ENCODE measurements around the gene C3orf22. TPM values are rescaled to one million over a fixed set of nuclear protein-coding genes. Genes with fewer than 3 reads are reported as not detected.

Gene C3orf22
- total RNA-seq, 1 donor = not detected

DNA sequence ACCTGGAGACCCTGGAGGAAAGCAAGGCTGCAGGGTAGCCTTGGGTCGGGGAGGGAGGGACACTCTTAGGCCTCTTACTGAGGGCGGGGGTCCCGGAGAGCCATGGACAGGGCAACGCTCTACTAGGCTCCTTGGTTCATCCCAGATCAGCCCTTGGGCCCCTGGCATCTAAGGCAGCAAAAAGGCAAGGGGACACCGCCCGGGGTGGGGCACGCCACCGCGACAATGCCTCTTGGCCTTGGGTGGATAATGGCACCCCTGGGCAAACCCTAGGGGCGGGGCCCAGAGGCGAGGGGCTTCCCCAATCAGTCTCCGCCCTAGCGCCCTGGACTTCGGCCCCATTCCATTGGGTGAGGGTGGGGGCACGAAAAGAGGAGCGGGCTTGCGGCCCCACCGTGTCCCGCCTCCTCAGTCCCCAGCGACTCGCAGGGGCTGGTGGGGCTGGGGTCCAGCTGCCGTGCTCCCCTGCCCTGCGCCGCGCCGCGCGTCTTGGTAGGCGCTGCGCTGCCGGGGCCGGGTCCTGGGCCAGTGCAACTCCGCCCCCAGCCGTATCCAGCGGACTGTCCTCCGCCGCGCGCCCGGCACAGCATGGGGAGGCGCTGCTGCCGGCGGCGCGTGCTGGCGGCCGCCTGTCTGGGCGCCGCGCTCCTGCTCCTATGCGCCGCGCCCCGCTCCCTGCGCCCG is 34.8 kb downstream of the C3orf22 start, which contains the start of gene CHST13:
CHST13 (plus strand) TSS at position 411 of the 684 bp plus-strand sequence; CDS start at position 589, 178 bp downstream.
- no peak for TF ChIP-seq CTCF (IDR thresholded peaks at IDR 0.05; ENCODE audit: insufficient read depth, low read depth, low read length)
- DNase-seq (ENCODE audit: low read depth) = peak; percentile 49
- peak within 1 kb of the TSS; percentile 48 for H3K4me3 ChIP-seq (ENCODE audit: low read depth, low read length)

- H3K4me3 ChIP-seq (ENCODE audit: low read depth, low read length) = no peak overlapping the region
- TF ChIP-seq CTCF (IDR thresholded peaks at IDR 0.05; ENCODE audit: insufficient read depth, low read depth, low read length) = peak; percentile 83
- DNase-seq (ENCODE audit: low read depth) = peak; percentile 40
Observed at GRCh38 chr3:126522363-126522788, 36.4 kb downstream of the C3orf22 start.

- TF ChIP-seq CTCF (IDR thresholded peaks at IDR 0.05; ENCODE audit: insufficient read depth, low read depth, low read length) = no peak
- no peak for DNase-seq (ENCODE audit: low read depth)
- H3K4me3 ChIP-seq (ENCODE audit: low read depth, low read length) = no peak overlapping the region
Observed at GRCh38 chr3:126521122-126521891, 37.4 kb downstream of the C3orf22 start.

- TF ChIP-seq CTCF (IDR thresholded peaks at IDR 0.05; ENCODE audit: insufficient read depth, low read depth, low read length) = no peak
- DNase-seq (ENCODE audit: low read depth) = no peak
- no peak overlapping the region for H3K4me3 ChIP-seq (ENCODE audit: low read depth, low read length)
Observed at GRCh38 chr3:126519506-126520455, 39.0 kb downstream of the C3orf22 start.

DNA sequence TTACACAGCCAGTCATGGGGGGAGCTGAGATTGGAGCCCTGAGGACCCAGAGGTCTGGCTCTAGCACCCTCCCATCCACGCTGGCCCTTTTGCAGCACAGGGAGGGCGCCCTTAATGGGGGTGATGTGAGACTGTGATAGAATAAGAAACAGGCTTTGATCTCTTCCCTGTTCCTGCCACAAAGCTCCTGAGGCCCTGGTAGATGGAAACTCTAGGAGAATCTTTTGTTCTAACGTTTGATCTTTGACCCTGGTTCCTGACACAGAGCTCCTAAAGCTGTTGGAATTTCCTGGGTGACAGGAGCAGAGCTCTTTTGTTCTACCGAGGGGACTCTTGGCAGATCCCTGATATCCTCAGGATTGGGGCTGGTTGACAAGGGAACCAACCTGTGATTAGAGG is 40.0 kb downstream of the C3orf22 start:
- TF ChIP-seq CTCF (IDR thresholded peaks at IDR 0.05; ENCODE audit: insufficient read depth, low read depth, low read length) = no peak
- no peak for DNase-seq (ENCODE audit: low read depth)
- H3K4me3 ChIP-seq (ENCODE audit: low read depth, low read length) = no peak overlapping the region

GRCh38 chr3:126517986-126518778 is 40.5 kb downstream of the C3orf22 start:
- no peak for TF ChIP-seq CTCF (IDR thresholded peaks at IDR 0.05; ENCODE audit: insufficient read depth, low read depth, low read length)
- DNase-seq (ENCODE audit: low read depth) = no peak
- H3K4me3 ChIP-seq (ENCODE audit: low read depth, low read length) = no peak overlapping the region
